ENCODE results near the gene MAML3.

The MAML3 gene

DNA sequence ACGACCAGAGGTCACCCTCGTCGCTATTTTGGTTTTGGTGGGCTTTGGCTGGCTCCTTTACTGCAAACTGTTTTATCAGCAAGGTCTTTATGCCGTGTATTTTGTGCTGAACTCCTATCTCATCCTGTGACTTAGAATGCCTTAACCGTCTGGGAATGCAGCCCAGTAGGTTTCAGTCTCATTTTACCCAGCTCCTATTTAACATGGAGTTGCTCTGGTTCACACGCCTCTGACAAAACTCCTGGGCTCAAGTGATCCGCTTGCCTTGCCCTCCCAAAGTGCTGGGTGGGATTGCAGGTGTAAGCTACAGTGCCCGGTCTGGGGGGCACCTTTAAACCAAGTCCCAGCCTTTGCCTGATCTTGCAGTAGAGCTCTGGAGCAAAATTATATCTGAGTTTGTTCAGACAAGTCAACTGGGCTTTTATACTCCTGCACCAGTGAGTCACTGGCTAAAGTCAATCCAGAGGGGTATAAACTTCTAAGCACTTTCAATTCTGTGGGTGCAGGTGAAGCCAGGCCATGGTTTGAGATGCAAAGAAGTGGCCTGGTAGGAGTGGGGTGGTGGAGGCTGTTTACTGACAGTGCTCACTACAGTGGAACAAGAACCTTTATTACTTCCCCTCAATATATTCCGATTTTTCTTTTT lies 438.1 kb downstream of the MAML3 start:
- TF ChIP-seq, protein P1, sequence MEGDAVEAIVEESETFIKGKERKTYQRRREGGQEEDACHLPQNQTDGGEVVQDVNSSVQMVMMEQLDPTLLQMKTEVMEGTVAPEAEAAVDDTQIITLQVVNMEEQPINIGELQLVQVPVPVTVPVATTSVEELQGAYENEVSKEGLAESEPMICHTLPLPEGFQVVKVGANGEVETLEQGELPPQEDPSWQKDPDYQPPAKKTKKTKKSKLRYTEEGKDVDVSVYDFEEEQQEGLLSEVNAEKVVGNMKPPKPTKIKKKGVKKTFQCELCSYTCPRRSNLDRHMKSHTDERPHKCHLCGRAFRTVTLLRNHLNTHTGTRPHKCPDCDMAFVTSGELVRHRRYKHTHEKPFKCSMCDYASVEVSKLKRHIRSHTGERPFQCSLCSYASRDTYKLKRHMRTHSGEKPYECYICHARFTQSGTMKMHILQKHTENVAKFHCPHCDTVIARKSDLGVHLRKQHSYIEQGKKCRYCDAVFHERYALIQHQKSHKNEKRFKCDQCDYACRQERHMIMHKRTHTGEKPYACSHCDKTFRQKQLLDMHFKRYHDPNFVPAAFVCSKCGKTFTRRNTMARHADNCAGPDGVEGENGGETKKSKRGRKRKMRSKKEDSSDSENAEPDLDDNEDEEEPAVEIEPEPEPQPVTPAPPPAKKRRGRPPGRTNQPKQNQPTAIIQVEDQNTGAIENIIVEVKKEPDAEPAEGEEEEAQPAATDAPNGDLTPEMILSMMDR (IDR thresholded peaks at IDR 0.05; ENCODE audit: low read length, missing control alignments) = no peak
- no peak overlapping the region for H3K4me3 ChIP-seq (replicated peaks; ENCODE audit: low read depth, low read length)
- DNase-seq (ENCODE audit: low read depth) = no peak

DNA sequence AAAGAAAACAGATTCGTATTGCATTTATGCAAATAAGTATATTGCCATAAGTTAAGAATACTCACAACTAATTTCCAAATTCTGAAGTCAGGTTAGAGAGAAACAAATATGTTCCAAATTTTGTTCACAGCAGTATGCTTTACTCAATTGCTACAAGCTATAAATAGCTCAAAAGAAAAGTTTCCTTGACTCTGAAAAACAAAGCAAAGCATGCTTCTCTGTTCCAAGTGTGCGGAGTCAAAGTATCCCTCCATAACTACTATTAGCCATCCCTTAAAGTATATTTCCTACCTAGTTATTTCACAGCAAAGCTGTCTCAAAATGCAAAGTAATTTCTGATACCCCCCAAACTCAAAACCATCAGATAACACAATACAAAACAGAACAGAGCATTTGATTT lies 441.1 kb downstream of the MAML3 start:
- no peak overlapping the region for H3K4me3 ChIP-seq (replicated peaks; ENCODE audit: low read depth, low read length)
- DNase-seq (ENCODE audit: low read depth) = no peak
- TF ChIP-seq, protein P1 (IDR thresholded peaks at IDR 0.05; ENCODE audit: low read length, missing control alignments) = no peak

DNA sequence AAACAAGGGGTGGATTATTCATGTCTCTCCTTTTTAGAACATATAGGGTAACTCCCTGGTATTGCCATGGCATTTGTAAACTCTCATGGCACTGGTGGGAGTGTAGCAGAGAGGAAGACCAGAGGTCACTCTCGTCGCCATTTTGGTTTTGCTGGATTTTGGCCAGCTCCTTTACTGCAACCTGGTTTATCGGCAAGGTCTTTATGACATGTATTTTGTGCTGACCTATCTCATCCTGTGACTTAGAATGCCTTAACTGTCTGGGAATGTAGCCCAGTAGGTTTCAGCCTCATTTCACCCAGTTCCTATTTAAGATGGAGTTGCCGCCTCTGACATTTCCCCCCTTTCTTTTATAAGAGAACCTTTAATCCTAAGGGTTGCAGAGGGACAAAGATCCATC lies 442.5 kb downstream of the MAML3 start:
- TF ChIP-seq, protein P1 (IDR thresholded peaks at IDR 0.05; ENCODE audit: low read length, missing control alignments) = no peak
- H3K4me3 ChIP-seq (replicated peaks; ENCODE audit: low read depth, low read length) = peak overlapping the region; percentile 12
- DNase-seq (ENCODE audit: low read depth) = peak; percentile 90

DNA sequence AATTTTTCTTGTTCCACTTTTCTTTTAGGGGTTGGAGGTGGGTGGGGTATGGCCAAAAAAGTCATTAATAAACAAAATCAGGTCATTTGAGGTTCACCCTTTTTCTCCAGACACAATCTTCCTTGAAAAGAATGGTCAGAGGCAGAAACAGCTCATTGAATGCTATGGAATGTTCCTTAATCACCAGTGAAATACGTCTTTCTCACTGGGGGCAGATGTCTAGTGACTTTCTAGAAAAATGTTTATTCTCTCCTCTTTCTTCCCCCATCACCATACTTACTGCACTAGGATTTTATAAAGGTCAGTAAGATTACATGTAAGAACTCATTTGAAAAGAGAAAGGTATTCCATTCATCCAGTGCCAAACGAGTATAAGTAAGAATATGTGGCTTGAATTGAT lies 443.9 kb downstream of the MAML3 start:
- H3K4me3 ChIP-seq (replicated peaks; ENCODE audit: low read depth, low read length) = no peak overlapping the region
- peak; percentile 39 for DNase-seq (ENCODE audit: low read depth)
- TF ChIP-seq, protein P1 (IDR thresholded peaks at IDR 0.05; ENCODE audit: low read length, missing control alignments) = no peak

DNA sequence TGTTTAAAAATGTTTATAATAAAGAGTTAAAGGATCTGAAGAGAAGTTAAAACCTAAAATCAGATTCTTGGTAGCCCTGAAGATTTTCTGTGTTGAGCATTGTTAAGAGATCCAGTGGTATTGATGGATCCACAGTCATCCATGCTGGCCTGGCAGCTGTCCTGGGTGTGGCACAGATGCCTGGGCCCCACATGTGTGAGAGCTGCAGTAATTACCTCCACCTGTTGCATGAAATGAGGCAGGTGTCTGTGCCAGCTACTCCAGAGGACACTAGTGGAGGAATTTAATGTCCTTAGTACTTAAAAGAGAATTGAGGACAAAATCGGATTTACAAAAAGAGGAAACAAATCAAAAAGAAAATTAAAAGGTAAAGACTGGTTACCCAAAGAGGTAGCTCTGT lies 444.3 kb downstream of the MAML3 start:
- TF ChIP-seq, protein P1 (IDR thresholded peaks at IDR 0.05; ENCODE audit: low read length, missing control alignments) = no peak
- DNase-seq (ENCODE audit: low read depth) = no peak

DNA sequence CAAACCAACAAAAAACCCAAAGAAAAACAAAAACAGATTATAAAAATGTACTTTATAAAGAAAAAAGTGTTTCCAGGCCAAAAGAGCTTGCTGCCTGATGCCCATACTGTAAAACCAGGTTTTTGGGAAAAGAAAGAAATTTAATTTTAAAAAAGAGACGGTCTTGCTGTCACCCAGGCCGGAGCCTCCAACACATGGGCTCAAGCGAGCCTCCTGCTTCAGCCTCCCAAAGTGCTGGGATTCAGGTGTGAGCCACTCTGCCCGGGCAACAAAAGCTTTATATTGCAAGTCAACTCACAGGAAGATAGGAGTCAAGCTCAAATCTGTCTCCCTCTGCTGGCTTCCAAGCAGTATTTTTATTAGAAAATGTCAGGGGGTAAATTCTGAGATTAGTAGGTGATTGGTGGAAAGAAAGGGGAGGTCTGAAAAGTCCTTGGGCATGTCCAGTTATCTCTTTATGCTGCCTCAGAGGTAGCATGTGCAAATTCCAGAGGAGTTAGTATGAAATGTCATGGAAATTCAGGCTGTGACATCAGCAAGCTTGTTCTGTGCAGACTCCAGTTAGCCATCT lies 449.0 kb downstream of the MAML3 start:
- TF ChIP-seq, protein P1 (IDR thresholded peaks at IDR 0.05; ENCODE audit: low read length, missing control alignments) = peak; percentile 31
- DNase-seq (ENCODE audit: low read depth) = no peak
- H3K4me3 ChIP-seq (replicated peaks; ENCODE audit: low read depth, low read length) = no peak overlapping the region

More for the DNA sequence above, 444.3 kb downstream of the MAML3 start:
- no peak overlapping the region for H3K4me3 ChIP-seq (replicated peaks; ENCODE audit: low read depth, low read length)

DNA sequence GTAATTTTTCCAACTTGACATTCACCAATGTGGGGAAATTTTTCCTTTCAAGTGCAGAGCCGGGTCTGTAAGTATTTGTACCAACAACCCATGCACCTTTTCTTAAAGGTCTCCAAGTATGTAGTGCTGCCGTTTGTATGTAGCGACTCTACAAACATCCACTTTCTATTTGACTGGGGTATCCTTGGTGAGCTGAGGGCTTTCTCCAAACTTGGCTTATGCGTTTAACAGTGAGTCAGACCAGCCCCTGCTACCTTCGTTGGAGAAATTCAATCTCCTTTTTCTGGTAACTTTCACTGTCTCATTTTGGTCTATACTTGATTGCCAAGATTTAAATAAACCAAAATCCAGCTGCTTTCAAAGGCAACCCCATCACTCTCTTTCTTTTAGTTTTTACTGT lies 453.4 kb downstream of the MAML3 start:
- H3K4me3 ChIP-seq (replicated peaks; ENCODE audit: low read depth, low read length) = no peak overlapping the region
- DNase-seq (ENCODE audit: low read depth) = no peak
- TF ChIP-seq, protein P1 (IDR thresholded peaks at IDR 0.05; ENCODE audit: low read length, missing control alignments) = no peak
